ENCODE results near the gene NSDHL. TPM values are rescaled to one million over a fixed set of nuclear protein-coding genes. Genes with fewer than 3 reads are reported as not detected.

NSDHL gene
- total and polyA plus RNA-seq, 2 of the 13 experiments (the other 11 are each of a cell fraction or from before 2014, with no cell fraction given), result 26.2 to 49.3 TPM

DNA sequence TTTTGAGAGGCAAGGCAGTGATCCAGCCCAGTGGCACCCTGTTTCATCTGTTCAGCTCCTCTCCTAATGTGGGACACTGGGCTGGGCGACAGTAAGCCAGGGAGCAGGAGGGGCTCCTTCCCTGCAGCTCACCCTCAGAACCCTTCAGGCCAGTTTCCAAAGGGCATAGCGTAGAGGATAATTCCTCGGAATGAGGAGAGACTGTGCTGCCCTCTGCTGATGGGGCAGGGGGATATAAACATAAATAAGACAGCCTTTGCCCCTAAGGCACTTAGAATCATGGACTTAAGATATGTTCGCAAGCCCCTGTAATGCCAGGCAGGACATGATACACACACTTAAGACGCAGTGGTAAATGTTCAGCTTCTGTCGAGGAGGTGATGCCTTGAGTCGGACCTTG lies 39.1 kb downstream of the NSDHL start:
- FAIRE-seq (no peak), ATAC-seq (no peak), DNase-seq (ENCODE audit: low spot score) (no peak)
- BruUV-seq (replicated peaks), result no TSS peak
- WGBS (ENCODE audit: low lambda C conversion rate), result no CpG with 5 or more reads among the region's 7 CpGs
- H3K4me1 ChIP-seq (ENCODE audit: insufficient read depth, low read length), result no peaks in the 10 kb centered on the region
- H3K9ac ChIP-seq (ENCODE audit: insufficient read depth, low read depth, low read length), result no peak overlapping the region
- POLR2A ChIA-PET, result no interaction called here
- H3K27me3 ChIP-seq (ENCODE audit: control insufficient read depth in 1 of 2, insufficient read depth in 2 of 2, low read length in 2 of 2), result no peaks in the 10 kb centered on the region
- CTCF ChIA-PET (ENCODE audit: low intra/inter-chr PET ratio, low total read pairs), result no interaction called here
- no peaks in the 10 kb centered on the region for H3K9me3 ChIP-seq (ENCODE audit: low read length)
- H3K36me3 ChIP-seq (replicated peaks in 1 of 2; ENCODE audit: control insufficient read depth in 1 of 2, insufficient read depth in 2 of 2, low read length in 2 of 2), result peaks cover 4 to 39% of the 10 kb centered on the region in 2 experiments; a peak in 4 of 5 replicates
- H3K79me2 ChIP-seq (ENCODE audit: insufficient read depth, low read length), result no peaks in the 10 kb centered on the region
- in situ Hi-C loops (cut with HindIII; ENCODE audit: extremely low pct_ligation_motif_present, low pct_unique_long_range_greater_than_20kb), result no loop called here
- no peak overlapping the region for H3K4me3 ChIP-seq (replicated peaks in 1 of 3; ENCODE audit: insufficient read depth in 1 of 3, low read depth in 2 of 3, low read length in 3 of 3)
- H3K4me2 ChIP-seq (ENCODE audit: low read depth, low read length), result no peak overlapping the region
- H3K27ac ChIP-seq (ENCODE audit: extremely low read length, insufficient read depth, low read length), result no peak overlapping the region
- no peak overlapping the region for H2AFZ ChIP-seq (ENCODE audit: low read length)
- no peaks in the 10 kb centered on the region for H4K20me1 ChIP-seq (ENCODE audit: insufficient read depth, low read length)
- intact Hi-C loops (cut with micrococcal nuclease; ENCODE audit: unreplicated experiment), result loop anchor here (5.0 kb wide), 1 partner anchor 667 kb away; no protein-coding TSS in a partner anchor
- TF ChIP-seq SUZ12 (IDR thresholded peaks at IDR 0.05; ENCODE audit: low read depth, low read length), result no peak
- no peak for TF ChIP-seq PHB2 (IDR thresholded peaks at IDR 0.05; ENCODE audit: partially characterized antibody)
- TF ChIP-seq ZNF33B (CRISPR knock-in tag; IDR thresholded peaks at IDR 0.05), result no peak
- TF ChIP-seq CBFB (CRISPR knock-in tag; IDR thresholded peaks at IDR 0.05), result no peak
- no peak for TF ChIP-seq ZNF207 (IDR thresholded peaks at IDR 0.05; ENCODE audit: borderline replicate concordance)
- no peak for TF ChIP-seq ZNF703 (CRISPR knock-in tag; IDR thresholded peaks at IDR 0.05; ENCODE audit: borderline replicate concordance)
- TF ChIP-seq ZNF44 (CRISPR knock-in tag; IDR thresholded peaks at IDR 0.05), result no peak
- TF ChIP-seq HOXA7 (CRISPR knock-in tag; IDR thresholded peaks at IDR 0.05), result no peak
- TF ChIP-seq ZFP36L2 (CRISPR knock-in tag; IDR thresholded peaks at IDR 0.05), result no peak
- TF ChIP-seq ZBTB21 (CRISPR knock-in tag; IDR thresholded peaks at IDR 0.05), result no peak
- no peak for TF ChIP-seq ESRRA (CRISPR knock-in tag; IDR thresholded peaks at IDR 0.05; ENCODE audit: low read depth)
- TF ChIP-seq ZNF782 (CRISPR knock-in tag; IDR thresholded peaks at IDR 0.05; ENCODE audit: borderline replicate concordance), result no peak
- no peak for TF ChIP-seq SNAPC2 (CRISPR knock-in tag; IDR thresholded peaks at IDR 0.05)
- no peak for TF ChIP-seq SIN3A (IDR thresholded peaks at IDR 0.05; ENCODE audit: borderline replicate concordance, low read depth, low read length)
- no peak for TF ChIP-seq ZIK1 (CRISPR knock-in tag; IDR thresholded peaks at IDR 0.05; ENCODE audit: borderline replicate concordance, low read depth)
- no peak for TF ChIP-seq AHDC1 (CRISPR knock-in tag; IDR thresholded peaks at IDR 0.05; ENCODE audit: borderline replicate concordance)
- TF ChIP-seq, protein P1, sequence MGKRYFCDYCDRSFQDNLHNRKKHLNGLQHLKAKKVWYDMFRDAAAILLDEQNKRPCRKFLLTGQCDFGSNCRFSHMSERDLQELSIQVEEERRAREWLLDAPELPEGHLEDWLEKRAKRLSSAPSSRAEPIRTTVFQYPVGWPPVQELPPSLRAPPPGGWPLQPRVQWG (CRISPR knock-in tag; IDR thresholded peaks at IDR 0.05; ENCODE audit: borderline replicate concordance, low read depth), result no peak
- TF ChIP-seq BCLAF1 (IDR thresholded peaks at IDR 0.05), result no peak
- TF ChIP-seq CEBPB (IDR thresholded peaks at IDR 0.05; ENCODE audit: borderline replicate concordance, low read depth, low read length), result no peak

All from HepG2 (cell line).